ENCODE data around the gene POLD2.

Gene POLD2

GRCh38 chr7:44067064-44067951 lies 56.0 kb downstream of the POLD2 start:
- Histone ChIP-seq H3K36me3 (ENCODE audit: low read length) (no peaks in the 10 kb centered on the region), H3F3A (ENCODE audit: insufficient read depth) (peaks cover 15% of the 10 kb centered on the region), H3K27me3 (ENCODE audit: low read length) (no peaks in the 10 kb centered on the region), H3K9me2 (replicated peaks; ENCODE audit: insufficient read depth, low read length) (no peaks in the 10 kb centered on the region), H3K9ac (ENCODE audit: low read length) (no peak overlapping the region), H3K4me3 (ENCODE audit: insufficient read depth, low read length, poor library complexity, severe bottlenecking) (no peak overlapping the region), H3K9me3 (ENCODE audit: insufficient read depth, low read length) (no peaks in the 10 kb centered on the region), H3K79me2 (ENCODE audit: insufficient read depth, low read length) (no peaks in the 10 kb centered on the region), H3K27ac (ENCODE audit: low read depth, low read length) (no peak overlapping the region), H3K4me2 (ENCODE audit: low read depth, low read length, poor library complexity, severe bottlenecking) (no peak overlapping the region), H2AFZ (ENCODE audit: low read depth, low read length, severe bottlenecking) (no peak overlapping the region), H4K20me1 (ENCODE audit: low read depth, low read length) (peaks cover 4% of the 10 kb centered on the region; the same call in 1 of the 2 replicates)
- TF ChIP-seq CTCF (IDR thresholded peaks at IDR 0.05; ENCODE audit: insufficient read depth, low read length, poor library complexity, severe bottlenecking) (no peak), EZH2phosphoT487 (conservative IDR thresholded peaks at IDR 0.05; ENCODE audit: low read length) (no peak)

GRCh38 chr7:44066494-44067063 lies 56.8 kb downstream of the POLD2 start:
- no peak overlapping the region for H3K4me3 ChIP-seq (ENCODE audit: insufficient read depth, low read length, poor library complexity, severe bottlenecking)
- no peaks in the 10 kb centered on the region for H3K36me3 ChIP-seq (ENCODE audit: low read length)
- H3K9me3 ChIP-seq (ENCODE audit: insufficient read depth, low read length) = no peaks in the 10 kb centered on the region
- no peaks in the 10 kb centered on the region for H3K27me3 ChIP-seq (ENCODE audit: low read length)
- no peak overlapping the region for H3K9ac ChIP-seq (ENCODE audit: low read length)
- H4K20me1 ChIP-seq (ENCODE audit: low read depth, low read length) = peaks cover 4% of the 10 kb centered on the region; the same call in 1 of the 2 replicates
- no peaks in the 10 kb centered on the region for H3K79me2 ChIP-seq (ENCODE audit: insufficient read depth, low read length)
- no peak for TF ChIP-seq CTCF (IDR thresholded peaks at IDR 0.05; ENCODE audit: insufficient read depth, low read length, poor library complexity, severe bottlenecking)
- peaks cover 15% of the 10 kb centered on the region for H3F3A ChIP-seq (ENCODE audit: insufficient read depth)
- H3K27ac ChIP-seq (ENCODE audit: low read depth, low read length) = no peak overlapping the region
- no peaks in the 10 kb centered on the region for H3K9me2 ChIP-seq (replicated peaks; ENCODE audit: insufficient read depth, low read length)
- no peak overlapping the region for H3K4me2 ChIP-seq (ENCODE audit: low read depth, low read length, poor library complexity, severe bottlenecking)
- H2AFZ ChIP-seq (ENCODE audit: low read depth, low read length, severe bottlenecking) = no peak overlapping the region

- Histone ChIP-seq H3F3A (ENCODE audit: insufficient read depth) (peaks cover 15% of the 10 kb centered on the region), H3K27me3 (ENCODE audit: low read length) (no peaks in the 10 kb centered on the region), H3K27ac (ENCODE audit: low read depth, low read length) (no peak overlapping the region), H3K4me2 (ENCODE audit: low read depth, low read length, poor library complexity, severe bottlenecking) (no peak overlapping the region), H3K9me3 (ENCODE audit: insufficient read depth, low read length) (no peaks in the 10 kb centered on the region), H4K20me1 (ENCODE audit: low read depth, low read length) (peaks cover 4% of the 10 kb centered on the region; the same call in 1 of the 2 replicates), H3K4me3 (ENCODE audit: insufficient read depth, low read length, poor library complexity, severe bottlenecking) (no peak overlapping the region), H3K79me2 (ENCODE audit: insufficient read depth, low read length) (no peaks in the 10 kb centered on the region), H3K36me3 (ENCODE audit: low read length) (0 out of 2 replicates have a peak, but pooled peaks cover 3% of the 10 kb centered on the region), H3K9me2 (replicated peaks; ENCODE audit: insufficient read depth, low read length) (no peaks in the 10 kb centered on the region), H2AFZ (ENCODE audit: low read depth, low read length, severe bottlenecking) (no peak overlapping the region), H3K9ac (ENCODE audit: low read length) (no peak overlapping the region)
- no peak for TF ChIP-seq EZH2phosphoT487 (conservative IDR thresholded peaks at IDR 0.05; ENCODE audit: low read length)
- TF ChIP-seq CTCF (IDR thresholded peaks at IDR 0.05; ENCODE audit: insufficient read depth, low read length, poor library complexity, severe bottlenecking) = no peak
Measured at GRCh38 chr7:44066111-44066460, 57.3 kb downstream of the POLD2 start.

All from SU-DHL-6 (cell line).